ENCODE results near the gene ARNT2. TPM values are rescaled to one million over a fixed set of nuclear protein-coding genes. Genes with fewer than 3 reads are reported as not detected.

Gene ARNT2
- total and polyA plus RNA-seq, 10 of the 15 experiments (the other 5 are each of a cell fraction or from before 2014, with no cell fraction given), result 0.07 to 0.49 (median 0.09) TPM; not detected in 6

GRCh38 chr15:80371924-80372323 lies 32.3 kb upstream of the ARNT2 start (continued):
- TF ChIP-seq ZNF592 (IDR thresholded peaks at IDR 0.05) (no peak), ETV6 (conservative IDR thresholded peaks at IDR 0.05 in 1 of 2, IDR thresholded peaks at IDR 0.05 in 1 of 2; ENCODE audit: borderline replicate concordance in 1 of 2, low read depth in 1 of 2) (no peak)
- TF ChIP-seq, protein P1, sequence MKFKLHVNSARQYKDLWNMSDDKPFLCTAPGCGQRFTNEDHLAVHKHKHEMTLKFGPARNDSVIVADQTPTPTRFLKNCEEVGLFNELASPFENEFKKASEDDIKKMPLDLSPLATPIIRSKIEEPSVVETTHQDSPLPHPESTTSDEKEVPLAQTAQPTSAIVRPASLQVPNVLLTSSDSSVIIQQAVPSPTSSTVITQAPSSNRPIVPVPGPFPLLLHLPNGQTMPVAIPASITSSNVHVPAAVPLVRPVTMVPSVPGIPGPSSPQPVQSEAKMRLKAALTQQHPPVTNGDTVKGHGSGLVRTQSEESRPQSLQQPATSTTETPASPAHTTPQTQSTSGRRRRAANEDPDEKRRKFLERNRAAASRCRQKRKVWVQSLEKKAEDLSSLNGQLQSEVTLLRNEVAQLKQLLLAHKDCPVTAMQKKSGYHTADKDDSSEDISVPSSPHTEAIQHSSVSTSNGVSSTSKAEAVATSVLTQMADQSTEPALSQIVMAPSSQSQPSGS (IDR thresholded peaks at IDR 0.05; ENCODE audit: low read length), result no peak

DNA sequence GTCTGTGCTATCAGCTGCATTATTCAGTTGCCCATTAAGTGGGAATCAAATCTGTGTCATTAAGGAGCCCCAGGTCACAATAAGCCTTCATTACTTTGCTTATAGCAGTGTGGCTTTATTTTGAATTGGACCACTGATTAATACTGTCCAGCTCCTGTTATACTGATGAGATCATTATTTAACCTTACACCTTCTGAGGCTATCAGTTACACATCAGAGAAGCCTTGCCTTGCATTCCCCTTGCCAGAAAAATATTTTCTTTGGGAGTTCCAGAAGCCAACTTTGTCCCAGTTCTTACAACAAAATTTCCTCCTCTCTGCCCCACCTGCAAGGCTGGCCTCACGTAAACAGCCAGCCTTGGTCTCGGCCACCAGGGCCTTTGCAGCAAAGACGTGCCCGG lies 29.7 kb upstream of the ARNT2 start:
- Histone ChIP-seq H3K4me2 (ENCODE audit: control insufficient read depth, insufficient read depth) (no peak overlapping the region), H3K9me3 (replicated peaks; ENCODE audit: control insufficient read depth, insufficient read depth, low read length) (no peaks in the 10 kb centered on the region), H3K27ac (ENCODE audit: control insufficient read depth, insufficient read depth) (no peak overlapping the region), H3K9ac (ENCODE audit: control insufficient read depth, insufficient read depth, low read length) (no peak overlapping the region), H2AFZ (ENCODE audit: control insufficient read depth, low read depth, low read length) (no peak overlapping the region), H3K27me3 (replicated peaks in 1 of 2; ENCODE audit: control insufficient read depth in 2 of 2, insufficient read depth in 2 of 2, low read length in 1 of 2) (no peaks in the 10 kb centered on the region; a peak in 1 of 4 replicates), H4K20me1 (ENCODE audit: control insufficient read depth, insufficient read depth) (no peaks in the 10 kb centered on the region), H3K36me3 (ENCODE audit: control insufficient read depth in 2 of 2, insufficient read depth in 2 of 2, low read length in 1 of 2) (no peaks in the 10 kb centered on the region), H3K79me2 (ENCODE audit: control insufficient read depth, insufficient read depth, low read length) (no peaks in the 10 kb centered on the region), H3K4me1 (ENCODE audit: control insufficient read depth, insufficient read depth, low read length) (no peaks in the 10 kb centered on the region), H3K4me3 (no peak overlapping the region)
- POLR2A ChIA-PET, result no interaction called here
- no peak for TF ChIP-seq NKRF (conservative IDR thresholded peaks at IDR 0.05)
- TF ChIP-seq FOS (IDR thresholded peaks at IDR 0.05; ENCODE audit: borderline replicate concordance, extremely low read depth, insufficient read length), result no peak
- no peak for TF ChIP-seq JUND (IDR thresholded peaks at IDR 0.05; ENCODE audit: low read depth, low read length)
- no peak for TF ChIP-seq NR2F1 (conservative IDR thresholded peaks at IDR 0.05)
- no peak for TF ChIP-seq NRF1 (conservative IDR thresholded peaks at IDR 0.05; ENCODE audit: low read depth, low read length)
- TF ChIP-seq, protein P2, sequence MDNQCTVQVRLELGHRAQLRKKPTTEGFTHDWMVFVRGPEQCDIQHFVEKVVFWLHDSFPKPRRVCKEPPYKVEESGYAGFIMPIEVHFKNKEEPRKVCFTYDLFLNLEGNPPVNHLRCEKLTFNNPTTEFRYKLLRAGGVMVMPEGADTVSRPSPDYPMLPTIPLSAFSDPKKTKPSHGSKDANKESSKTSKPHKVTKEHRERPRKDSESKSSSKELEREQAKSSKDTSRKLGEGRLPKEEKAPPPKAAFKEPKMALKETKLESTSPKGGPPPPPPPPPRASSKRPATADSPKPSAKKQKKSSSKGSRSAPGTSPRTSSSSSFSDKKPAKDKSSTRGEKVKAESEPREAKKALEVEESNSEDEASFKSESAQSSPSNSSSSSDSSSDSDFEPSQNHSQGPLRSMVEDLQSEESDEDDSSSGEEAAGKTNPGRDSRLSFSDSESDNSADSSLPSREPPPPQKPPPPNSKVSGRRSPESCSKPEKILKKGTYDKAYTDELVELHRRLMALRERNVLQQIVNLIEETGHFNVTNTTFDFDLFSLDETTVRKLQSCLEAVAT (IDR thresholded peaks at IDR 0.05), result no peak
- BruUV-seq (replicated peaks), result no TSS peak
- CTCF ChIA-PET, result no interaction called here
- in situ Hi-C loops (cut with MboI), result no loop called here
- 39% methylated on average over 4 of the region's 4 CpGs for WGBS (ENCODE audit: insufficient coverage, insufficient replicate concordance, low lambda C conversion rate, missing lambda C conversion rate)
- DNase-seq (ENCODE audit: low read depth, low spot score), result no peak
- RAD21 ChIA-PET (ENCODE audit: unreplicated experiment), result no interaction called here
- no peak for FAIRE-seq
- ATAC-seq, result no peak
- intact Hi-C loops (cut with micrococcal nuclease; ENCODE audit: unreplicated experiment), result no loop called here
- SMC1A ChIA-PET (ENCODE audit: uncharacterized antibody, unreplicated experiment), result no interaction called here

All from GM12878 (cell line).